H1 (cell line): ENCODE results near the gene TRIM14. TPM values are rescaled to one million over a fixed set of nuclear protein-coding genes. Genes with fewer than 3 reads are reported as not detected.

Source experiments
- CEBPB ChIP-seq: IDR thresholded peaks from 2 replicates; pipeline ENCODE4 v1.6.1; 2012; ENCODE audit warnings: low read depth, low read length
- SRF ChIP-seq: IDR thresholded peaks from 2 replicates; pipeline ENCODE4 v1.6.1; 2011; ENCODE audit warnings: mild to moderate bottlenecking, low read depth, low read length, moderate library complexity
- polyA plus RNA-seq, 7 experiments: library from polyadenylated mRNA; depleted of rRNA in 3 of 7; stranded (reverse) in 5 of 7; unstranded in 2 of 7; fragments of >200 nt in 5 of 7; fragments of 200-250 nt in 2 of 7; gene quantifications; 1 replicate in 5 of 7; 2 replicates in 1 of 7; 4 replicates in 1 of 7; pipeline versions ENCODE4 v1.2.1 to v1.2.3, GENCODE V29; 2011 to 2013; ENCODE audit warnings: missing spikeins in 2 of 7, mixed read lengths in 2 of 7
- total RNA-seq: library from RNA; stranded (reverse); fragmentation: NEBNext Ultra II Directional; extraction: Animal tissue kit (Norgen Biotek cat#: 25700); gene quantifications from 2 replicates; pipeline ENCODE4 v1.2.1, GENCODE V29; 2021

TRIM14 gene
- total and polyA plus RNA-seq, 2 of the 8 experiments (the other 6 are each of a cell fraction or from before 2014, with no cell fraction given), result 9.2 to 19.4 TPM

DNA sequence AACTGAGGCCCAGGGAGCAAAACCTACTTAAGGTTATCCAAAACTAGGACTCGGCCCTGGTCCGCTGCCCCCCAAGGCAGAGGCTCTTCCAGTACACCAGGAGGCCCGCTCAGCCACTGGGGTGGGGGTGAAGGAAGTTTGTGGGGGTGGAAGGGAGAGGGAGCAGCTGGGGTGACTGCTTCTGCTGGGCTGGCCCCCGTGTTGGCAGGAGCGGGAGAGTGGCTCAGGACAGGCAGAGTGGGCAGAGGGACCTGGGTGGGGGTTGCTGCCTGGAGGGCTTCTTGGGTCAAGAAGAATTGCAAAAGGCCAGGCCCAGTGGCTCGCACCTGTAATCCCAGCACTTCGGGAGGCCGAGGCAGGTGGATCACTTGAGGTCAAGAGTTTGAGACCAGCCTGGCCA, 8.2 kb upstream of the TRIM14 start (continued):
- TF ChIP-seq SRF, result no peak
- no peak for TF ChIP-seq CEBPB
